Mononuclear cell (primary cell): ENCODE results near the gene CNGA2. TPM values are rescaled to one million over a fixed set of nuclear protein-coding genes. Genes with fewer than 3 reads are reported as not detected.

Experiments
- H3K27me3 ChIP-seq: 2 replicates; pipeline ENCODE4 v1.6.0; 2011; ENCODE audit warnings: low read length, control low read depth; ENCODE audit not compliant: insufficient read depth
- H3K4me1 ChIP-seq: 2 replicates; pipeline ENCODE4 v1.5.1; 2011; ENCODE audit warnings: mild to moderate bottlenecking, low read length, control low read depth; ENCODE audit not compliant: insufficient read depth
- H3K4me3 ChIP-seq: 2 replicates; pipeline ENCODE4 v1.5.1; 2011; ENCODE audit warnings: mild to moderate bottlenecking, low read length, moderate library complexity
- H3K9me3 ChIP-seq: 2 replicates; pipeline ENCODE4 v1.5.1; 2011; ENCODE audit warnings: low read depth, mild to moderate bottlenecking, control low read depth, low read length
- total RNA-seq: library from RNA; depleted of rRNA; stranded (reverse); fragments of >200 nt; gene quantifications from one replicate; pipeline ENCODE4 v1.2.3, GENCODE V29; 2012

Gene CNGA2
- total RNA-seq, 1 donor, result not detected

- no peaks in the 10 kb centered on the region for H3K9me3 ChIP-seq
- H3K4me1 ChIP-seq, result no peaks in the 10 kb centered on the region
- no peak overlapping the region for H3K4me3 ChIP-seq
- H3K27me3 ChIP-seq, result no peaks in the 10 kb centered on the region
These were observed 7.8 kb upstream of the CNGA2 start for GRCh38 chrX:151726751-151727150.

- Histone ChIP-seq H3K9me3 (no peaks in the 10 kb centered on the region), H3K27me3 (no peaks in the 10 kb centered on the region), H3K4me3 (no peak overlapping the region), H3K4me1 (no peaks in the 10 kb centered on the region)
These were observed 7.2 kb upstream of the CNGA2 start for GRCh38 chrX:151727346-151727745.

- no peak overlapping the region for H3K4me3 ChIP-seq
- no peaks in the 10 kb centered on the region for H3K9me3 ChIP-seq
- H3K27me3 ChIP-seq, result no peaks in the 10 kb centered on the region
- H3K4me1 ChIP-seq, result no peaks in the 10 kb centered on the region
These were observed 5.4 kb upstream of the CNGA2 start for GRCh38 chrX:151729056-151729725.

- Histone ChIP-seq H3K9me3 (no peaks in the 10 kb centered on the region), H3K4me3 (no peak overlapping the region), H3K27me3 (no peaks in the 10 kb centered on the region), H3K4me1 (no peaks in the 10 kb centered on the region)
These were observed 673 bp downstream of the CNGA2 start for GRCh38 chrX:151735219-151735618.

- H3K9me3 ChIP-seq, result no peaks in the 10 kb centered on the region
- H3K4me3 ChIP-seq, result no peak overlapping the region
- H3K27me3 ChIP-seq, result no peaks in the 10 kb centered on the region
- no peaks in the 10 kb centered on the region for H3K4me1 ChIP-seq
These were observed 2.1 kb downstream of the CNGA2 start for GRCh38 chrX:151736685-151737084.

- Histone ChIP-seq H3K9me3 (no peaks in the 10 kb centered on the region), H3K27me3 (no peaks in the 10 kb centered on the region), H3K4me1 (no peaks in the 10 kb centered on the region), H3K4me3 (no peak overlapping the region)
These were observed 2.9 kb downstream of the CNGA2 start for GRCh38 chrX:151737494-151737893.

- Histone ChIP-seq H3K27me3 (no peaks in the 10 kb centered on the region), H3K9me3 (no peaks in the 10 kb centered on the region), H3K4me3 (no peak overlapping the region), H3K4me1 (no peaks in the 10 kb centered on the region)
These were observed 4.2 kb downstream of the CNGA2 start for GRCh38 chrX:151738751-151739150.

- Histone ChIP-seq H3K4me1 (no peaks in the 10 kb centered on the region), H3K4me3 (no peak overlapping the region), H3K9me3 (no peaks in the 10 kb centered on the region), H3K27me3 (no peaks in the 10 kb centered on the region)
These were observed 7.1 kb downstream of the CNGA2 start for GRCh38 chrX:151741606-151742005.

- Histone ChIP-seq H3K27me3 (no peaks in the 10 kb centered on the region), H3K9me3 (no peaks in the 10 kb centered on the region), H3K4me1 (no peaks in the 10 kb centered on the region), H3K4me3 (no peak overlapping the region)
These were observed 7.8 kb downstream of the CNGA2 start for GRCh38 chrX:151742311-151742710.

- H3K27me3 ChIP-seq, result no peaks in the 10 kb centered on the region
- no peaks in the 10 kb centered on the region for H3K9me3 ChIP-seq
- no peaks in the 10 kb centered on the region for H3K4me1 ChIP-seq
- no peak overlapping the region for H3K4me3 ChIP-seq
These were observed 9.3 kb downstream of the CNGA2 start for GRCh38 chrX:151743651-151744470.

- Histone ChIP-seq H3K4me1 (no peaks in the 10 kb centered on the region), H3K27me3 (no peaks in the 10 kb centered on the region), H3K4me3 (no peak overlapping the region), H3K9me3 (no peaks in the 10 kb centered on the region)
These were observed 11.1 kb downstream of the CNGA2 start for GRCh38 chrX:151745651-151746050.

GRCh38 chrX:151746502-151746901 lies 12.0 kb downstream of the CNGA2 start:
- H3K9me3 ChIP-seq, result no peaks in the 10 kb centered on the region
- no peaks in the 10 kb centered on the region for H3K4me1 ChIP-seq
- no peak overlapping the region for H3K4me3 ChIP-seq
- H3K27me3 ChIP-seq, result no peaks in the 10 kb centered on the region

- Histone ChIP-seq H3K27me3 (no peaks in the 10 kb centered on the region), H3K4me1 (no peaks in the 10 kb centered on the region), H3K9me3 (no peaks in the 10 kb centered on the region), H3K4me3 (no peak overlapping the region)
These were observed 16.0 kb downstream of the CNGA2 start for GRCh38 chrX:151750511-151750910.

GRCh38 chrX:151752847-151753246 lies 18.3 kb downstream of the CNGA2 start:
- no peak overlapping the region for H3K4me3 ChIP-seq
- no peaks in the 10 kb centered on the region for H3K27me3 ChIP-seq
- H3K9me3 ChIP-seq, result no peaks in the 10 kb centered on the region
- no peaks in the 10 kb centered on the region for H3K4me1 ChIP-seq

GRCh38 chrX:151753313-151754046 lies 18.9 kb downstream of the CNGA2 start:
- Histone ChIP-seq H3K4me1 (no peaks in the 10 kb centered on the region), H3K4me3 (no peak overlapping the region), H3K27me3 (no peaks in the 10 kb centered on the region), H3K9me3 (no peaks in the 10 kb centered on the region)
